Epithelial cell of proximal tubule (primary cell): ENCODE data around the gene FAM120B. TPM values are rescaled to one million over a fixed set of nuclear protein-coding genes. Genes with fewer than 3 reads are reported as not detected.

Experiments used
- DNase-seq: peaks from one replicate; pipeline ENCODE4 v3.0.0-alpha.2; 2011; ENCODE audit warnings: low read depth
- H3K4me3 ChIP-seq: 2 replicates; pipeline ENCODE4 v1.5.1; 2011; ENCODE audit warnings: low read depth, mild to moderate bottlenecking, low read length
- total RNA-seq: library from RNA; depleted of rRNA; stranded (reverse); fragments of >200 nt; gene quantifications from 2 replicates; pipeline ENCODE4 v1.2.3, GENCODE V29; 2015
- TF ChIP-seq, protein P1 (sequence below): conservative IDR thresholded peaks from 2 replicates; pipeline ENCODE4 v1.5.1; 2012; ENCODE audit warnings: low read depth, mild to moderate bottlenecking, low read length

The FAM120B gene
- total RNA-seq, 1 donor from 2014 or later, result 5.0 TPM

- TF ChIP-seq, protein P1, sequence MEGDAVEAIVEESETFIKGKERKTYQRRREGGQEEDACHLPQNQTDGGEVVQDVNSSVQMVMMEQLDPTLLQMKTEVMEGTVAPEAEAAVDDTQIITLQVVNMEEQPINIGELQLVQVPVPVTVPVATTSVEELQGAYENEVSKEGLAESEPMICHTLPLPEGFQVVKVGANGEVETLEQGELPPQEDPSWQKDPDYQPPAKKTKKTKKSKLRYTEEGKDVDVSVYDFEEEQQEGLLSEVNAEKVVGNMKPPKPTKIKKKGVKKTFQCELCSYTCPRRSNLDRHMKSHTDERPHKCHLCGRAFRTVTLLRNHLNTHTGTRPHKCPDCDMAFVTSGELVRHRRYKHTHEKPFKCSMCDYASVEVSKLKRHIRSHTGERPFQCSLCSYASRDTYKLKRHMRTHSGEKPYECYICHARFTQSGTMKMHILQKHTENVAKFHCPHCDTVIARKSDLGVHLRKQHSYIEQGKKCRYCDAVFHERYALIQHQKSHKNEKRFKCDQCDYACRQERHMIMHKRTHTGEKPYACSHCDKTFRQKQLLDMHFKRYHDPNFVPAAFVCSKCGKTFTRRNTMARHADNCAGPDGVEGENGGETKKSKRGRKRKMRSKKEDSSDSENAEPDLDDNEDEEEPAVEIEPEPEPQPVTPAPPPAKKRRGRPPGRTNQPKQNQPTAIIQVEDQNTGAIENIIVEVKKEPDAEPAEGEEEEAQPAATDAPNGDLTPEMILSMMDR, result no peak
- H3K4me3 ChIP-seq, result no peak overlapping the region
Measured at GRCh38 chr6:170284126-170284773, 22.3 kb upstream of the FAM120B start.

DNA sequence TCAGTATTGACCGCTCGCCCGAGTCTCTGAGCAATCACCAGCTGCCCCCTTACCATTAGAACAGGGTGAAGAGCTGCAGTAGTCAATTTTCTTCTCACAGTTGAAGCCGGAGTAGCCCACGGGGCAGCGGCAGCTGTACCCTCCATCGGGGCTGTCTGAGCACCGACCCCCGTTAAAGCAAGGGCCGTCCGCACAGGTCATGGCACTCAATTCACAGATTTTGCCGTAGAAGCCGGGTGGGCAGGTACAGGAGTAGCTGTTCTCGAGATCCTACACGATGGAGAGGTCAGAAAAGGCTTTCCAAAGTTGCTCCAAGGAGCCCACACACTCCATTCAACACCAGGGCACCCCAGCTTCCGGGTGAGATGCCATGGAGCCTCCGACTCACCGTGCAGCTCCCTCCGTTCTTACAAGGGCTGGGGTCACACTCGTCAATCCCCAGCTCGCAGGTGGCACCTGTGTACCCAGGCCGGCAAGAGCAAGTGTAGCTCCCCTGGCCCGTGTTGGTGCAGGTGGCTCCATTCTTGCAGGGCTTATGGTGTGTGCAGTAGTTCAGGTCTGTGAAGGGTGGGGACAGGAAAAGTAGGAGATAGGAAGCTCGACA, 21.6 kb upstream of the FAM120B start:
- DNase-seq, result no peak
- TF ChIP-seq, protein P1, result no peak
- no peak overlapping the region for H3K4me3 ChIP-seq

More at GRCh38 chr6:170284126-170284773, 22.3 kb upstream of the FAM120B start:
- no peak for DNase-seq

- TF ChIP-seq, protein P1, result no peak
Measured at GRCh38 chr6:170285482-170285881, 21.1 kb upstream of the FAM120B start.

GRCh38 chr6:170286246-170286933, 20.2 kb upstream of the FAM120B start:
- no peak overlapping the region for H3K4me3 ChIP-seq
- TF ChIP-seq, protein P1, result no peak
- DNase-seq, result no peak

More at GRCh38 chr6:170285482-170285881, 21.1 kb upstream of the FAM120B start:
- H3K4me3 ChIP-seq, result no peak overlapping the region
- DNase-seq, result no peak

- H3K4me3 ChIP-seq, result no peak overlapping the region
- TF ChIP-seq, protein P1, result no peak
- DNase-seq, result no peak
Measured at GRCh38 chr6:170286934-170287265, 19.7 kb upstream of the FAM120B start.

DNA sequence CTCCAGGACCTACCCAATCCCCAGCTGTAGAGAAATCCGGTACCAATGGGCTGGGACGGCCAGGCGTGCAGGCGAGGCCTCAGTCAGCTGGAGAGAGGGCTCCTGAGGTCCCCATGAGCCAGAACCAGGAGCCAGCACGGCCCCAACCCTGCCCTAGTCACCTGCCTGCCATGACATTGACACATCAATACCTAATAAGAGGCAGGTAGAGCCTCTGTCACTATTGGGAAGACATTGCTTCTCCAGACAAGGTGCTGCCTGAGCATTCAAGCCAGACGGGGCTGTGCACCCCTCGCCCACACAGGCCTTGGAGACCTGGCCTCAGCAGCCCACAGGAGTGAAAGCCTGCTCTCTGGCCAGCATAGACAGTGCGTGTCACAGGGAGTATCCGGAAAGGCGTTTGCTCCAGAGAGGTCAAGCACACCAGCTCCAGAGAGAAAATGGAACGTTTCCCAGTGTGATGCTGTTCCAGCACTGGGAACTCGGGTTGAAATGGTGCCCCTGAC, 19.1 kb upstream of the FAM120B start:
- H3K4me3 ChIP-seq, result no peak overlapping the region
- DNase-seq, result no peak
- TF ChIP-seq, protein P1, result no peak
